CD4-positive, alpha-beta T cell treated with Interleukin-2 at 100 ng/mL for 4 hours (primary cell): Measurements from ENCODE around the gene TBL1X.
"Not testable (repeated sequence)": the region's sequence is repeated elsewhere in the genome, so short reads cannot be mapped to it uniquely, and the experiment has no call there.

Source experiments
- DNase-seq: peaks from one replicate; pipeline ENCODE4 v3.0.0-alpha.2; 2020; ENCODE audit warnings: low spot score

TBL1X gene

GRCh38 chrX:9536156-9536555, 71.3 kb downstream of the TBL1X start:
- DNase-seq = not testable (repeated sequence)

DNA sequence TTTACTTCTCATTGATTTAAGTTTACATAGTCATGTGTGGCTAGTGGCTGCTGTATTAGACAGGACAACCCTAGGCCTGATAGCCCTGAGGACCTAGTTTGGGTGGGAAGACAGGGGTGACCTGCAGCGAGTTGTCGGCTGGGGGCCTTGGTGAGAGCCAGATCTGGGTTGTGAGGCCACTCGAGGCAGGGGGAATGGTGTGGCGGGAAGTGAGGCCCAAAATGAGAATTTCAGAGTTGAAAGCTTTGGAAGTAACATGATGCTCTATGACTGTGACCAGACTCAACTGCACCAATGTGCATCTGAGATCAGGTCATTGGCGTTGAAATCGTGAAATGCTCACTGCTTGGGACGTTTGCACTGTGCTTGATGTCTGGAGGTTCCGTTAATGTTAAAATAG, 72.9 kb downstream of the TBL1X start:
- no peak for DNase-seq

- no peak for DNase-seq
Measured at GRCh38 chrX:9538544-9539045, 73.7 kb downstream of the TBL1X start.

- DNase-seq = no peak
Measured at GRCh38 chrX:9539605-9540387, 74.9 kb downstream of the TBL1X start.

GRCh38 chrX:9542106-9542760, 77.4 kb downstream of the TBL1X start:
- no peak for DNase-seq

DNA sequence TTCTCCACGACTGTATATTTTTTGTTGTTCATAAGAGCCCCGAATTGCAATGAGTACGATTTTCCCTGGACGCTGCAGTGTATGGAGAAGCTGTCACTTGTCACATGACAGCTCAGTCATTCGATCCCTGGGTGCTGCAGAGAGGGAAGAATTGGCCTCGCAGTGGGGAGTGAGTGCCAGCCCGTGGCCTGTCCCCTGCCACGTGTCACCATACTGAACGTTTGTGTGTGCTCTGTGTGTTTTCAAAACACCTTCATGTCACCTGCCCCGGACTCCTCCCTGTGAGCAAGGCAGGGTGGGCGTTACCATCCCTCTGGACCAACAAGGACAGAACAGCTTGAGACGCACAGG, 77.9 kb downstream of the TBL1X start:
- no peak for DNase-seq

DNA sequence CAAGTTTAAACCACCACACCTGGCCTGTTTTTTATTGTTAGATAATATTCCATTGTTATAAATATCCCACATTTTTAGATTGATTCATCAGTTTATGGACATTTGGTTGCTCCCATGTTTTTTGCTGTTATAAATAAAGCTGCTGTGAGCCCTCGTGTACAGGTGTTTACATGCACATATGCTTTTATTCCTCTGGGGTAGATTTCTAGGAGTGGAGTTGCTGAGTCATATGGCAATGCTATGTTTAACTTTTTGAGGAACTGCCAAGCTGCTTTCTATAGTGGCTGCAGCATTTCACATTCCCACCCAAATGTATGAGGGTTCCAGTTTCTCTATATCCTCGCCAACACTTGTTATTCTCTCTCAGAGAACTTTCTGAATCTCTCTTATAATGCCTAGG, 90.5 kb downstream of the TBL1X start:
- no peak for DNase-seq

DNA sequence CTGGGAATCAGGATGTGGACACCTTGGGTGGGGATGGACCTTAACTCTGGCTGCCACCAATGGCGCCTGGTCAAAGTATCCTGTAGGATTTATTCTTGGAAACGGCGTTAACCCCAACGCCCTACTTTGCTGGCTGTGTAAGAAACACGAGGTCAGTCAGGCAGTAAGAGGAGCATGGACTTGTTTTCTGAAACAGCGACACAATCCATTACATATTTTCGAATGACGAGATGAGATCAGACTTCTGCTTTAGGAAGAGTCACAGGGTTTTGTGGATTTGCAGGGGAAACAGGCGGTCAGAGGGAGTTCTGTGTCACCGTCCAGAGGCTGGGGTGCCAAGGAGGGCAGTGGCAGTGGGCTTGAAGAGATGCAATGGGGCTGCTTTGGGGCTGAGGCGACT, 92.2 kb downstream of the TBL1X start:
- DNase-seq = no peak

GRCh38 chrX:9557521-9557920, 92.7 kb downstream of the TBL1X start:
- DNase-seq = no peak

DNA sequence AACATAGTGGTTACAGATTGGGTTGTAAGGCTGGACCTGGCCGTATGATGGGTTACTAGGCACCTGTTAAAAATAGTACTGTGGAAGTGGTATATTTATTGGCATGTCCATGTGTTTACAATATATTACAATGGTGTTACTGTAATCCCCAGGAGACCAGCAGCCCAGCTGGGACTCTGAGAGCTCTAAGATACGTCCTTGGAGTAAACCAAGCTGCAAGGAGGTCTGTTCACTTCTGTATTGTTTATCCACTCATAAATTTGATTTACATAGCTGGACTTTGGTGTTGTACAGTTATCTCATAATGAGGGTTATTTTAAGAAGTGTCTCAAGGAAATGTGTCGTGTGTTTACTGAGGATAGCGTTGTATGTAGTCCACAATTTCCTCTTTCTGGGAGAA, 93.8 kb downstream of the TBL1X start:
- DNase-seq = no peak

- no peak for DNase-seq
Measured at GRCh38 chrX:9560219-9560618, 95.4 kb downstream of the TBL1X start.

DNA sequence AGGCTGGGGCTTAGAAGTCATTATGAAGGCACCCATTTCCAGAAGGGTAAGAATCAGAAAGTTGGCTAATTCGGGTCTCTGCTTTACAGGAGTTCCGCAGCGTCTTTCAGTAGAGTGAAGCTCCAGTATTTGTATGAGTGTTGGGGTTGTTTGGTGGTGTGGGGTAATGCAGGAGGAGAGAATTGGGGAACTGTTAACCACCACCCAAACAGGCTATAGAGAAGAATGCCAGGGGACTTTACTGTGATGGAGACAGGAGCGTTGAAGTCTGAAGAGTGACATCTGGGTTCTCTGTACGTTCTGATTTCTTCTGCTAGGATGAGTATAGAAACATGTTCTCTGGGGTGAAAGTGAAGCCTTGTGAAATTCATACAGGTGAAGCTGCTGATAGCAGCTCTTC, 96.3 kb downstream of the TBL1X start:
- DNase-seq = no peak

DNA sequence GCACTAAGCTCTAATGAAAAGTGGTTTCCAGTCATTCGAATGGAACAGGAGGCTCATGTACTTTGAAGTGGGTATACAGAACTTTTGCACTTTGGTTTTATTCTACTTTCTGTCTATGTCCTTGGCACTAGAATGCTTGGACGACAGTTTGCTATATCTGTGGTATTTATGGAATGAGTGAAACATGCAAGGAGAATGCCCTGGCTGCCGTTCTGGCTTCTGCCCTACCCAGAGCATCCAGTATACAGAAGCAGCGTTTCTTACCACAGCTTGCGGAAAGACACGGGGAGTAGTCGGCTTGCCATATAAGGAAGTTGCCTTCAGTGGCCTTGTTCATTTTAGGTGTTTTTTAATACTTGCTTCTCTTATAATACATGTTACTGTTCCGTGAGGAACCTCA, 98.0 kb downstream of the TBL1X start:
- no peak for DNase-seq

- peak; percentile 6 for DNase-seq
Measured at GRCh38 chrX:9566150-9566621, 101.3 kb downstream of the TBL1X start.

DNA sequence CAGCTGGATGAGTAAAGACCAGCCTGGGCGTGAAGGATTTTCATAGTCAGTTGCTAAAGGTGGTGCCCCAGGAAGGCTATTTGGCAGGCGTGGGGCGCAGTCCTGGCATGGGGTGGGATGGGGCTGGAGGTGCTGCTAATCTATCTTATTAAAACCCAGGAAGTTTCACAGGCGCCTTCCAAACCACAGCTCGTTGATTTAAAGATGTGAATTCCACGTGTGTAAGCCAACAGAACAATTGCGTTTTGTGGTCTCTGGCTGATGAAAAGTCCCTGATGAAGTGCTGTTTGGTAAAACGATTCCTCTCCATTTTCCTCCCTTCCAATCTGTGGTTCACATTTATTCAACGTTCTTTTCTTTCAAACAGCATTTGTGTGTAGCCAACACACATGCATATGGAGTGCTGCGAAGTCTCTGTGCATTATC, 105.0 kb downstream of the TBL1X start:
- no peak for DNase-seq

DNA sequence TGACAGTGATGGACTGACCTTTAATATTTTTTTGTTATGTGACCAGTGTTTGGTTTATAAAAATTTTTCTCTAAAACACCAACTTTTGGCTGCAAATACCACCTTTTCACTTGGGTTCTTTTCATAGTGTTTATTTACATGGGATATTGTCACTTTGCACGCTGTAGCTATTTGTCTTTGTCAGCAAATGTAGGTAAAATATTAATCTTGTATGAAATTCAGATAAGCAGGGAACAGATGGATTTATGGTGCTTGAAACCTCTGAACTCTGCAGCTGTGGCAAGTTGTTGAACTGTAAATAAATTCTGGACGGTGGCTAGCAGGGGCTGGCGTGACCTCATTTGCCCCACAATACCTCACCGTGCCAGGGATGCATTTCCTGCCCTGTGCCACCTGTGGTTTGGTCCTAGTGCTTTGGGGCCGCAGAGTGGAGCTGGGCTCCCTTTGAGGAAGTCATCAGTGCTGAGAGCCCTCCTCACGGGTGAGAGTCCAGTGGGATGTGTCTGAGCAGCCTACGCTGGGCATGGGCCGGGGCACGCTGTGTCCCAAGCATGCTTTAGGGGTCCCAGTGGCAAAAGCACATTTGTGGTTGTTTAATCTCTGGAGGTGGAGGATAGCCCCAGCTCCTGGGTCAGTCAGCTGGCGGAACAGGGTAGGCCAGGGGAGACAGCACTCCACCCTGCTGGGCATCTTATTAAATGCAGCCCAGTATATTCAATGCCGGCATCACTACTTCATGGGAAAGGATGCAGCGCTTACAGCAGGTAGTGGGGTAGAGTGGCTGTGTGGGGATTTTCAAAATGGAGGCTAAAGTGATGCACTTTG, 108.6 kb downstream of the TBL1X start:
- no peak for DNase-seq

DNA sequence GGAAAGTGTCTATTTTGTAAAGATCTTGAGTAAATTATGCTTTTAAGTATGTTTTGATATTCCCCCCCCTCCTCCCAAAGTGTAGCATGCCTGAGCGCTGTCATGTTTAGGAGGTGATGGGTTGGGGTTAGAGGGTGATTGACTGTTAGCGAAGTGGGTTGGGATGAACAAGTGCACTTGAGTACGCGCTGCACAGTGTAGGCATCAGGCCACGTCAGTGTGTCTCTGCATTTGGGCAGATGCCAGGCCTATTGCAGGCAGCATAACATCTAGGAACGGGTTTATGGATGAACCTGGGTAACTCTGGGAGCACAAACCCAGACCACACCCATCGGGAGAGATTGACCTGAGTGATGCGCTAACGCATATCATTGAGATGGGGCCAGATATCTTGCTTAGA, 111.2 kb downstream of the TBL1X start:
- DNase-seq = no peak

DNA sequence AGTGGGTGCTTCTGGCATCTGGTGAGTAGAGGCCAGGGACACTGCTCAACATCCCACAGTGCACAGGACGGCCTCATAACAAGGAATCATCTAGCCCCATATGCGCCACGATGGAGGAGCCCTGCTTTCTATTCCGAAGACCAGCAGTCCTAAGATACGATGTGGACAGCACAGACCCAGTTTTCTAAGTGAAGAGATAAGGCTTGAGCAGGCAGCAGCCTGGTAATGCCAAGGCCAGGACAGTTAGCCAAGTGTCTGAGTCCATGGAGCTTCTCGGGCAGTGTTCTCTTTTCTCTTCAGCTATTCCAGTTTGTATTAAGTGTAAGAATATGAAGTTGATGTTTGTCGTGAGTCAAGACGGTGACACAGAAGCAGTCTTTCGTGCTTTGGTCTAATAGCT, 112.7 kb downstream of the TBL1X start:
- no peak for DNase-seq

GRCh38 chrX:9578083-9578779, 113.4 kb downstream of the TBL1X start:
- no peak for DNase-seq

DNA sequence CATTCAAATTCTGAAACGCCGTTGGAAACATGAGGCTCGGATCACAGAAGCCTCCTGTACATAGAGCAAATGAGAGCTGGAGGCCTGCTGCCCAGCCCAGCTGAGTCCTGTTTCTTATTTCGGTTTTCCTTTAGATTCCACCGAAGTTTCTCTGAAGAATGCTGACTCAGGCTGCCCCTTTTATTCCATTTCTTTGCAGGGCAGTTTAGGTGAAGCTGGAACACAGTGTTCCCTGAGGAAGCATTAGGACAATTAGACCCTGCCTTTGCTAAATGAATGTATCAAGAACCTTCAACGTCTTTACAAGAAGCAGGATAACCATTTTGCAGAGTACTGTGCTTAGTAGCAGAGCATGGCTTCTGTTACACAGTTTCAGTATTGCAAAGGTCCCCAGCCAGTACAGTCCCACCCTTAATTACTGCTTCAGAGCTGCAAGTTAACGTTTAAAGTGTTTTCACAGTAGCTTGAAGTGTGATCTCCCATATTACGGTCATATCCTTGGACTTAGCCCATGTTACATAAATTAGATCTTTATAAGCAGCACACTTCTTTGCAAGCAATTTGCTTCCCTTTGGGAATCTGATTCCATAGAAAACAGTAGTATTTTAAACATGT, 117.0 kb downstream of the TBL1X start:
- no peak for DNase-seq

- DNase-seq = no peak
Measured at GRCh38 chrX:9582956-9583355, 118.1 kb downstream of the TBL1X start.

GRCh38 chrX:9586992-9587392, 122.1 kb downstream of the TBL1X start:
- DNase-seq = no peak
